A673 (cell line): ENCODE data around the gene THOP1. TPM values are rescaled to one million over a fixed set of nuclear protein-coding genes. Genes with fewer than 3 reads are reported as not detected.
A peak's percentile ranks its signal among the peaks of the same experiment; 100 is the strongest.

Source experiments
- BruUV-seq: library from RNA; stranded (reverse); fragments of 400-500 nt; replicated peaks from 2 replicates; lab custom pipeline; 2021; lab: Mats Ljungman, UMichigan
- CTCF ChIA-PET: fragments of 300-600 bp; sonication (Branson Sonifier 250); formaldehyde crosslinking; loops from one replicate; lab custom pipeline; 2022; ENCODE audit warnings: antibody characterized with exemption; lab: Charles Lee
- POLR2A ChIA-PET: fragments of 300-600 bp; sonication (Branson Sonifier 250); formaldehyde crosslinking; loops from one replicate; lab custom pipeline; 2022; ENCODE audit warnings: antibody characterized with exemption; ENCODE audit not compliant: low non-redundant PET; lab: Charles Lee
- DNase-seq: peaks from one replicate; pipeline ENCODE4 v3.0.0-alpha.2; 2015; ENCODE audit warnings: low spot score
- H3K27ac ChIP-seq: fragments of 200-600 bp; sonication (generic); 2 replicates; pipeline ENCODE4 v1.5.1; 2016; ENCODE audit warnings: mixed run types, low read depth, mild to moderate bottlenecking, mixed read lengths, antibody characterized with exemption, low read length; ENCODE audit not compliant: poor library complexity, severe bottlenecking
- H3K27me3 ChIP-seq: fragments of 200-600 bp; sonication (generic); replicated peaks from 2 replicates; pipeline ENCODE4 v1.6.1; 2017; ENCODE audit warnings: mixed run types, low read depth, mild to moderate bottlenecking, mixed read lengths, antibody characterized with exemption, low read length; ENCODE audit not compliant: insufficient read depth, poor library complexity
- H3K36me3 ChIP-seq: fragments of 200-600 bp; sonication (generic); 2 replicates; pipeline ENCODE4 v1.6.1; 2016; ENCODE audit warnings: mixed run types, mild to moderate bottlenecking, mixed read lengths, antibody characterized with exemption, low read length; ENCODE audit not compliant: insufficient read depth, poor library complexity, severe bottlenecking
- H3K4me1 ChIP-seq: fragments of 200-600 bp; sonication (generic); 2 replicates; pipeline ENCODE4 v1.6.1; 2017; ENCODE audit warnings: mixed run types, mild to moderate bottlenecking, mixed read lengths, antibody characterized with exemption, low read length; ENCODE audit not compliant: insufficient read depth, poor library complexity, severe bottlenecking
- H3K4me3 ChIP-seq: fragments of 200-600 bp; sonication (generic); 2 replicates; pipeline ENCODE4 v1.5.1; 2016; ENCODE audit warnings: low read depth, mixed run types, mild to moderate bottlenecking, mixed read lengths, low read length; ENCODE audit not compliant: poor library complexity, severe bottlenecking
- H3K9me3 ChIP-seq: fragments of 200-600 bp; sonication (generic); 2 replicates; pipeline ENCODE4 v1.6.1; 2016; ENCODE audit warnings: mixed run types, low read depth, mild to moderate bottlenecking, mixed read lengths, antibody characterized with exemption, low read length; ENCODE audit not compliant: poor library complexity, severe bottlenecking
- CTCF ChIP-seq: fragments of 300-800, 200-600 bp; sonication (generic); conservative IDR thresholded peaks from 2 replicates; pipeline ENCODE4 v1.5.1; 2017; ENCODE audit warnings: low read depth, mild to moderate bottlenecking, antibody characterized with exemption, low read length, moderate library complexity, mixed read lengths
- EZH2 ChIP-seq: fragments of 200-600 bp; sonication (generic); IDR thresholded peaks from 2 replicates; pipeline ENCODE4 v1.6.1; 2017; ENCODE audit warnings: borderline replicate concordance, low read depth, mild to moderate bottlenecking, mixed read lengths, antibody characterized with exemption, low read length; ENCODE audit not compliant: poor library complexity, severe bottlenecking
- intact Hi-C: fragments of 100-400 bp; cut with micrococcal nuclease; formaldehyde crosslinking; loops from one replicate; pipeline ENCODE4 v1.10.0; 2022; ENCODE audit not compliant: unreplicated experiment
- total RNA-seq: library from RNA; stranded (reverse); gene quantifications from 2 replicates; pipeline ENCODE4 v1.2.3, GENCODE V29; 2021

THOP1 gene
- total RNA-seq, 1 experiment from 2014 or later, result 186 TPM

GRCh38 chr19:2782936-2783780, 2.1 kb upstream of the THOP1 start, which contains the start of gene SGTA:
Gene SGTA, minus strand, starts transcription at chr19:2783273. Its CDS starts 14,205 bp downstream, at chr19:2769068.
- POLR2A ChIA-PET, result no interaction called here
- no peak for TF ChIP-seq EZH2
- 0 out of 2 replicates have a peak, but pooled peaks have one; percentile 19 for TF ChIP-seq CTCF
- Histone ChIP-seq H3K27me3 (no peaks in the 10 kb centered on the region), H3K27ac (peak within 1 kb of the TSS; percentile 91), H3K4me3 (peak within 1 kb of the TSS; percentile 91), H3K9me3 (no peaks in the 10 kb centered on the region), H3K4me1 (peaks cover 18% of the 10 kb centered on the region), H3K36me3 (peaks cover 2% of the 10 kb centered on the region)
- DNase-seq, result peak; percentile 98
- CTCF ChIA-PET, result no interaction called here
- no TSS peak for BruUV-seq
- intact Hi-C loops, result no loop called here

GRCh38 chr19:2783781-2784145, 1.5 kb upstream of the THOP1 start:
- Histone ChIP-seq H3K27me3 (no peaks in the 10 kb centered on the region), H3K36me3 (peaks cover 4% of the 10 kb centered on the region), H3K4me1 (peaks cover 18% of the 10 kb centered on the region), H3K27ac (peak overlapping the region; percentile 91), H3K4me3 (peak overlapping the region; percentile 91), H3K9me3 (no peaks in the 10 kb centered on the region)
- no peak for DNase-seq
- intact Hi-C loops, result no loop called here
- TF ChIP-seq CTCF (no peak), EZH2 (no peak)
- no TSS peak for BruUV-seq
- ChIA-PET CTCF (no interaction called here), POLR2A (no interaction called here)

DNA sequence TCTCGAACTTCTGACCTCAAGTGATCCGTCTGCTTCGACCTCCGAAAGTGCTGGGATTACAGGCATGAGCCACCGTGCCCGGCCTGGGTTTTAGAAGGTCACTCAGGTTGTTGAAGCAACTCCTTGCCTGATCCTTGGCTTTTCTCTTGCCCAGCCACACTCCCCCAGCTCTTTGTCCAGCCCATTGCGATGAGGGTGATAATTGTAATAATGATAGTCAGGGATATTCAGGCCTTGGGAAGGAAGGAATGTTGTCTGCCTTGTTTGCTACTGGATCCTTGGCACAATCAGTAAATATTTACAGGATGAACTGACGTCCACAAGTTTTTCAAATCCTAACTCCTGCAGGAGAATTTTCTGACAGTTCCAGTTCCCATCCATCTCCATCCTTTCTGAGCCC, 1.8 kb downstream of the THOP1 start:
- no peaks in the 10 kb centered on the region for H3K27me3 ChIP-seq
- H3K36me3 ChIP-seq, result peaks cover 13% of the 10 kb centered on the region
- CTCF ChIA-PET, result no interaction called here
- DNase-seq, result no peak
- H3K4me3 ChIP-seq, result no peak overlapping the region
- H3K9me3 ChIP-seq, result no peaks in the 10 kb centered on the region
- H3K4me1 ChIP-seq, result peaks cover 14% of the 10 kb centered on the region
- POLR2A ChIA-PET, result no interaction called here
- no peak overlapping the region for H3K27ac ChIP-seq
- TF ChIP-seq EZH2, result no peak
- no peak for TF ChIP-seq CTCF
- no TSS peak for BruUV-seq
- intact Hi-C loops, result no loop called here
